ENCODE results near the gene COA5. TPM values are rescaled to one million over a fixed set of nuclear protein-coding genes. Genes with fewer than 3 reads are reported as not detected.

The COA5 gene, protein sequence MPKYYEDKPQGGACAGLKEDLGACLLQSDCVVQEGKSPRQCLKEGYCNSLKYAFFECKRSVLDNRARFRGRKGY
- 17.4 to 26.6 TPM (median 24.3 TPM) in 5 replicates for total RNA-seq (2022; extraction: Qiagen RNA extraction; ENCODE audit: low read depth)

DNA sequence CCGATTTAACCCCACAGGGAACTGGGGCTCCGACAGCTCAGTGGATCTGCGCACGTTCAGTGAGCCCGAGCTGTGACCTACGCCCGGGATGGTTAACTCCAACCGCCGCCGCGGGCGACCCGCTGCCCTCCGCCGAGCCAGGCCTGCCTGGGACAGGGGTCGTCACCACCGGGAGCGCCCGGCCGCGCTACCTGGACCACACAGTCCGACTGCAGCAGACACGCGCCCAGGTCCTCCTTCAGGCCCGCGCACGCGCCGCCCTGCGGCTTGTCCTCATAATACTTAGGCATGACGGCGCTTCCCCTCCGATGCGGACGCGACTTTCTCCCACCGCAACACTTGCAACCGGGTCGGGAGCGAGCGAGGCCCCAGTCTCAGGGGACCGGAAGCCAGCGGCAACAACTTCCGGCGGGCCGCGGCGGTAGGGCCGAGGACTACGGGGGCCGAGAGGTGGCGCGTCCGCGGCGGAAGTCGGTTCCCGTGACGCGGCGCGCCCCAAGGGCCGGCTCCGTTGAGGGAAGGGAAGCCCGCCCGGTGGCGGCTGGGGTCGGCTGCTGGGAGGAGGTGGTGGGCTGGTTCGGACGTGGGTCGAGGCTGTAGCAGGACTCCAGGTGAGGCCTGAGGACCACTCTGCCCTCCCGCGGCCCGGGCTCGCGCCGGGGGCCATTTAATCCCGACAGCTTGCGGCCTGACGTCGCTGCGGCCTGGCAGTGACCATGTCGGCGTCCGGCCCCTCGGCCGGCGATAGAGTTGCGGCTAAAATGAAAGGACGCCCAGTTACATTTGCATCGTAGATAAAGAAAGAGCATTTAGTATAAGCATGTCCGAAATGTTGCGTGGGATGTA is at the start of gene COA5, which contains the start of gene UNC50:
COA5 (minus strand) TSS at position 397 of the 846 bp plus-strand sequence; CDS start at position 290, 107 bp downstream.
UNC50 (plus strand) TSS at position 474 of the 846 bp plus-strand sequence. CDS start 1,171 bp downstream, outside the sequence.

Other genes starting within 250 kb of the COA5 start
- 6.8 to 10.6 TPM (median 8.8 TPM) in 5 replicates for gene INPP4A, start 163.7 kb downstream of the COA5 start, total RNA-seq (2022; extraction: Qiagen RNA extraction; ENCODE audit: low read depth)
- gene UNC50, start 77 bp upstream of the COA5 start, total RNA-seq (2022; extraction: Qiagen RNA extraction; ENCODE audit: low read depth) = 44.5 to 48.3 TPM (median 47.4 TPM) in 5 replicates
- gene MGAT4A, start 122.6 kb upstream of the COA5 start, total RNA-seq (2022; extraction: Qiagen RNA extraction; ENCODE audit: low read depth) = 0.80 to 2.1 TPM (median 1.2 TPM) in 5 replicates

All from A549 treated with CpdA at 1 μM for 4 hours (cell line).